GM21423 (cell line): ENCODE results near the gene KLHL20.

Experiments used
- ATAC-seq: cut with Tn5 transposase; IDR thresholded peaks from one replicate; pipeline ENCODE4 v1.9.1; 2021; ENCODE audit warnings: mild to moderate bottlenecking, moderate library complexity; ENCODE audit not compliant: unreplicated experiment

Gene KLHL20

DNA sequence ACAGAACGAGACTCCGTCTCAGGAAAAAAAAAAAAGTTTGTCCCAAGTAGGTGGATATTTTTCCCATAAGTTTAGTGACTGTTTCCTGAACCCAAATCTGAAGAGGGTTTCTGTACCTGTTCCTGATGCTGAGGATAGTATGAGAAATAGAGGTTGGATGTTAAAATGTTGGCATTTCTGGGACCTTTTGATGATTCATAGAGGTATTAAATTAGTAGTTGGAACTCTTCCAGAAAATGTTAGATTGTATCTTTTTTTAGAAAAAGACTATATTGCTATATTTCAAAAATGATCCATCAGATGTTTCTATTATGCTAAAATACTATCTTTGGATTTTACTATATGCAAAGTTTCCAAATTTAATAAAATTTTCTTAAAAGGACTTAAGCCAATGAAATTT lies 112.8 kb downstream of the KLHL20 start:
- ATAC-seq, result no peak

DNA sequence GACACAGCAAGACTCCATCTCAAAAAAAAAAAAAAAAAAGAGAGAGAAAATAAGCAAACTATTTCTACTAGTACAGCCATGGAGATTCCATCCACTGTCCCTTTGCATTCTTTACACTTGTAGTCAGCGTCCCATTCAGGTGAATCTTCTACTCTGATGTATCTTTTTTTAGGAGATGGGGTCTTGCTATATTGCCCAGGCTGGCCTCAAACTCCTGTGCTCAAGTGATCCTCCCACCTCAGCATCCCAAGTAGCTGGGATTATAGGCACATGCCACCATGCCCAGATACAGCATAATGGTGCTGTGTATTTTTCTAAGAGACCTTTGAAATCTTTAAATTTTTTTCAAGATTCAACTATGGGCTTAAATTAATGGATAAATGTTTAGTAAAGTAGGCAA lies 118.0 kb downstream of the KLHL20 start:
- ATAC-seq, result no peak
